Stomach (tissue), 19 donors: ENCODE results near the gene CDYL. TPM values are rescaled to one million over a fixed set of nuclear protein-coding genes. Genes with fewer than 3 reads are reported as not detected.

ENCODE experiments used
- DNase-seq, 2 donors: peaks; one replicate each; pipeline versions ENCODE4 v3.0.0 to v3.0.0-alpha.2; 2013 to 2019
- H3K27ac ChIP-seq, 5 donors: fragments of 200-600 bp in 4 of 5; sonication (generic) in 4 of 5; one replicate each; pipeline ENCODE4 v1.5.1; 2013 to 2019; ENCODE audit warnings: mild to moderate bottlenecking in 1 of 5, moderate library complexity in 1 of 5
- H3K27me3 ChIP-seq, 3 donors: fragments of 200-600 bp; sonication (generic); one replicate each; pipeline ENCODE4 v1.5.1; 2017 to 2019; ENCODE audit warnings: mixed run types in 1 of 3
- H3K36me3 ChIP-seq, 4 donors: fragments of 200-600 bp; sonication (generic); 1 replicate in 3 of 4; 2 replicates in 1 of 4; pipeline ENCODE4 v1.5.1; 2016 to 2019
- H3K4me1 ChIP-seq, 4 donors: fragments of 200-600 bp; sonication (generic); one replicate each; pipeline ENCODE4 v1.5.1; 2016 to 2019
- H3K4me3 ChIP-seq, 4 donors: fragments of 200-600 bp; sonication (generic) in 3 of 4; one replicate each; pipeline ENCODE4 v1.5.1; 2016 to 2019; ENCODE audit warnings: mild to moderate bottlenecking in 1 of 4
- H3K9me3 ChIP-seq, 4 donors: fragments of 200-600 bp; sonication (generic); one replicate each; pipeline ENCODE4 v1.5.1; 2016 to 2019
- EP300 ChIP-seq: sonication (generic); formaldehyde crosslinking; IDR thresholded peaks from one replicate; pipeline ENCODE4 v1.6.1; 2017; ENCODE audit warnings: antibody characterized with exemption
- POLR2A ChIP-seq, 4 donors: fragments of 450-650 bp; IDR thresholded peaks; one replicate each; pipeline ENCODE4 v1.6.1; 2016; ENCODE audit warnings: antibody characterized with exemption in 4 of 4, control low read depth in 2 of 4, mild to moderate bottlenecking in 1 of 4, moderate library complexity in 1 of 4
- POLR2AphosphoS5 ChIP-seq, 3 donors: sonication (generic); formaldehyde crosslinking; IDR thresholded peaks; one replicate each; pipeline ENCODE4 v1.6.1; 2016; ENCODE audit warnings: antibody characterized with exemption in 3 of 3
- WGBS, 5 donors: extraction: QIAGEN DNeasy Blood & Tissue Kit in 3 of 5; methylation state at CpG; one replicate each; pipeline versions ENCODE4 v1.1.5 to v1.1.7; 2013 to 2018; 5-methylcytosine and 5-hydroxymethylcytosine counted together
- intact Hi-C: fragments of 100-400 bp; cut with DNase I; formaldehyde crosslinking; loops from one replicate; pipeline ENCODE4 v1.15.1; 2023; ENCODE audit warnings: low total_unique reads
- long read RNA-seq, 10 donors: transcript quantifications; one replicate each; lab custom pipeline, GENCODE V29; 2026
- polyA plus RNA-seq, 3 donors: library from polyadenylated mRNA; stranded (reverse); fragments of 200-250 nt; gene quantifications; one replicate each; pipeline ENCODE4 v1.2.3, GENCODE V29; 2013
- total RNA-seq, 5 donors: library from RNA; depleted of rRNA; stranded (reverse); fragments of >200 nt; gene quantifications; one replicate each; pipeline versions ENCODE4 v1.1.0 to v1.2.3, GENCODE V29; 2014 to 2016
- TF ChIP-seq, protein P1 (sequence below), 7 experiments: fragments of 450-650 bp in 4 of 7; fragments of 200-600 bp in 3 of 7; sonication (generic) in 3 of 7; IDR thresholded peaks; one replicate each; pipeline ENCODE4 v1.5.1; 2016 to 2019; ENCODE audit warnings: antibody characterized with exemption in 7 of 7, control low read depth in 2 of 7, mild to moderate bottlenecking in 1 of 7
- donor health status: healthy with polysubstance abuse.
- donor health status: Bipolar disorder and iron deficiency.
- donor health status: healthy.

CDYL gene, protein sequence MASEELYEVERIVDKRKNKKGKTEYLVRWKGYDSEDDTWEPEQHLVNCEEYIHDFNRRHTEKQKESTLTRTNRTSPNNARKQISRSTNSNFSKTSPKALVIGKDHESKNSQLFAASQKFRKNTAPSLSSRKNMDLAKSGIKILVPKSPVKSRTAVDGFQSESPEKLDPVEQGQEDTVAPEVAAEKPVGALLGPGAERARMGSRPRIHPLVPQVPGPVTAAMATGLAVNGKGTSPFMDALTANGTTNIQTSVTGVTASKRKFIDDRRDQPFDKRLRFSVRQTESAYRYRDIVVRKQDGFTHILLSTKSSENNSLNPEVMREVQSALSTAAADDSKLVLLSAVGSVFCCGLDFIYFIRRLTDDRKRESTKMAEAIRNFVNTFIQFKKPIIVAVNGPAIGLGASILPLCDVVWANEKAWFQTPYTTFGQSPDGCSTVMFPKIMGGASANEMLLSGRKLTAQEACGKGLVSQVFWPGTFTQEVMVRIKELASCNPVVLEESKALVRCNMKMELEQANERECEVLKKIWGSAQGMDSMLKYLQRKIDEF
- total RNA-seq: 100 to 1,000 TPM in 1 of 5 donors, 10 to 100 TPM in 4; 13.4 to 226 (median 25.2) TPM
- polyA plus RNA-seq: 1 to 10 TPM; 6.2 to 7.7 (median 6.6) TPM
- long read RNA-seq, donor 1: 0 reads
- long read RNA-seq, donor 2: 0 reads
- long read RNA-seq, donor 3: 0 reads
- long read RNA-seq, donor 4: 0 reads
- long read RNA-seq, donor 5, partial matches to known transcripts: 0 of 3 reads
- long read RNA-seq, donor 5, other reads (novel, unspliced or antisense): 0 of 3 reads
- long read RNA-seq, donor 6, transcript CDYL-203 (7 exons, 2,184 nt): major isoform, 5 of 14 reads
- long read RNA-seq, donor 6, partial matches to known transcripts: 9 of 14 reads
- long read RNA-seq, donor 6, other reads (novel, unspliced or antisense): 0 of 14 reads
- long read RNA-seq, donor 7, partial matches to known transcripts: 0 of 4 reads
- long read RNA-seq, donor 7, other reads (novel, unspliced or antisense): 0 of 4 reads
- long read RNA-seq, donor 8, partial matches to known transcripts: 0 of 2 reads
- long read RNA-seq, donor 8, other reads (novel, unspliced or antisense): 0 of 2 reads
- long read RNA-seq, donor 9, partial matches to known transcripts: 14 of 14 reads
- long read RNA-seq, donor 9, other reads (novel, unspliced or antisense): 0 of 14 reads
- long read RNA-seq, donor 10, partial matches to known transcripts: 5 of 6 reads
- long read RNA-seq, donor 10, other reads (novel, unspliced or antisense): 0 of 6 reads

DNA sequence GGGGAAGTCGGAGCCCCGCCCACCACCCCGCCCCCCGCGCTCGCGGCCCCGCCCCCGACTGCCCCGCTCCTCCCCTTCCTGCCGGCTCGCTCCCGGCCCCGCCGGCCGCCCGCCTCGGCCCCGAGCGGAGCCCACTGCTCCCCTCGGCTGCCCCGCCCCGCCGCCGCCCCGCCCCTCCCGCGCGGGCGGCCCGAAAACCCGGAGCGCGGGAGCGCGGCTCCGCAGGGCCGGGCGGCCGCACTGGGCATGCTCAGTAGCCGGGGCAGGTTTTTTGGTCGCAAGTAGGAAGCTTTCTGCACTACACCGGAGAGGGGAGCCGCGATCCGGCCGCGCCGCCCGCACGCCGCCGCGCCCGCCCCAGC, at the start of gene CDYL:
Gene CDYL, plus strand, starts transcription at position 274 of the 362 bp plus-strand sequence. CDS start 380 bp downstream, outside the sequence.
- Histone ChIP-seq H3K27me3 (no peaks in the 10 kb centered on the region), H3K4me3 (peak within 1 kb of the TSS; percentile 67 to 81 (median 72)), H3K36me3 (no peaks in the 10 kb centered on the region), H3K4me1 (peaks cover 6 to 50% (median 20%) of the 10 kb centered on the region in 4 donors), H3K27ac (peak within 1 kb of the TSS; percentile 82 to 96 (median 91)), H3K9me3 (no peaks in the 10 kb centered on the region)
- 0 to 1% (median 1%) methylated on average over 1 to 53 of the region's 55 CpGs for WGBS, 5 donors
- DNase-seq: peak; percentile 92 to 96
- no peak for TF ChIP-seq POLR2A (IDR thresholded peaks at IDR 0.05)
- TF ChIP-seq POLR2AphosphoS5 (IDR thresholded peaks at IDR 0.05): peak; percentile 20 to 59 (median 38)
- intact Hi-C loops: no loop called here

DNA sequence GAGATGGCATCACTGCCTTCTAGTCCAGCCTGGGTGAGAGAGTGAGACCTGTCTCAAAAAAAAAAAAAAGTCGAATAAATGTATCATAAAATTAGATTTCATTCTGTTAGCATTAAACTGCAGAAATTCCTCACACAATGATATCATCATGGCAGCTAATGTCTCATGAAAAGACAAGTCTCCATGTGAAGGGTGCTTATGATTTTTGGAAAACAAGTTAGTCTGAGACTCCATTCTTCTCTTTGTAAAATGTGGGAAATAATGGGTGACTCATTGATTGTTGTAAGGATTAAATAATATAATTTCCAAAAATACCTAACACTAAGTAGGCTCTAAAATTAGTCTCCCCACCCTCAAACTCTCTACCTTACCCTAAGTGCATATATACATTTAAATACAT, 49.6 kb upstream of the CDYL start:
- Histone ChIP-seq H3K36me3 (no peaks in the 10 kb centered on the region), H3K4me3 (no peak overlapping the region), H3K4me1 (peaks cover 0 to 11% (median 0%) of the 10 kb centered on the region in 4 donors), H3K27ac (no peak overlapping the region), H3K27me3 (peaks cover 0 to 5% (median 0%) of the 10 kb centered on the region in 3 donors), H3K9me3 (no peaks in the 10 kb centered on the region)
- 66 to 89% (median 88%) methylated on average over 1 of the region's 1 CpG for WGBS, 5 donors
- DNase-seq: no peak
- intact Hi-C loops: no loop called here
- TF ChIP-seq, protein P1, sequence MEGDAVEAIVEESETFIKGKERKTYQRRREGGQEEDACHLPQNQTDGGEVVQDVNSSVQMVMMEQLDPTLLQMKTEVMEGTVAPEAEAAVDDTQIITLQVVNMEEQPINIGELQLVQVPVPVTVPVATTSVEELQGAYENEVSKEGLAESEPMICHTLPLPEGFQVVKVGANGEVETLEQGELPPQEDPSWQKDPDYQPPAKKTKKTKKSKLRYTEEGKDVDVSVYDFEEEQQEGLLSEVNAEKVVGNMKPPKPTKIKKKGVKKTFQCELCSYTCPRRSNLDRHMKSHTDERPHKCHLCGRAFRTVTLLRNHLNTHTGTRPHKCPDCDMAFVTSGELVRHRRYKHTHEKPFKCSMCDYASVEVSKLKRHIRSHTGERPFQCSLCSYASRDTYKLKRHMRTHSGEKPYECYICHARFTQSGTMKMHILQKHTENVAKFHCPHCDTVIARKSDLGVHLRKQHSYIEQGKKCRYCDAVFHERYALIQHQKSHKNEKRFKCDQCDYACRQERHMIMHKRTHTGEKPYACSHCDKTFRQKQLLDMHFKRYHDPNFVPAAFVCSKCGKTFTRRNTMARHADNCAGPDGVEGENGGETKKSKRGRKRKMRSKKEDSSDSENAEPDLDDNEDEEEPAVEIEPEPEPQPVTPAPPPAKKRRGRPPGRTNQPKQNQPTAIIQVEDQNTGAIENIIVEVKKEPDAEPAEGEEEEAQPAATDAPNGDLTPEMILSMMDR (IDR thresholded peaks at IDR 0.05): no peak
- no peak for TF ChIP-seq POLR2AphosphoS5 (IDR thresholded peaks at IDR 0.05)
- no peak for TF ChIP-seq EP300

DNA sequence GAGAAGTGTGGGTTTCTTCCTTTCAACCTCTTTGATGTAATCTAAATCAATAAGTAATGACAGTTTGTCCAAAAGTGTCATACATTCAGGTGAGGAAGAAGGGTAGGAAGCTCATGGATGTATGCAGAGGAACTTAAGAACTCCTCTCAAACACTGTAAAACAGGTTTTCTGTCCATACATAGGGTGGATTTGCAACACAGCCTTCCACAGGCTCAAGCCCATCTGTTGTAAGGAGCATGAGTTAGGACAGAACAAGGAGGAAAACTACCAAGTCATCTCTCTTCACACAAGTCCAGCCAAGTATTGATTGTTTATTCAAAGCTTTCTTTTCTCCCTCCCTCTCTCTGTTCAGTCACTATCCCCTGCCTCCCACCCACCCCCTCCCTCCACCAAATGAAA, 49.0 kb upstream of the CDYL start:
- H3K36me3 ChIP-seq: no peaks in the 10 kb centered on the region
- H3K9me3 ChIP-seq: no peaks in the 10 kb centered on the region
- no peak for DNase-seq
- peaks cover 0 to 5% (median 0%) of the 10 kb centered on the region in 3 donors for H3K27me3 ChIP-seq
- TF ChIP-seq, protein P1 (IDR thresholded peaks at IDR 0.05): no peak
- TF ChIP-seq EP300: no peak
- no peak for TF ChIP-seq POLR2AphosphoS5 (IDR thresholded peaks at IDR 0.05)
- TF ChIP-seq POLR2A (IDR thresholded peaks at IDR 0.05): no peak
- no peak overlapping the region for H3K4me3 ChIP-seq
- H3K4me1 ChIP-seq: peaks cover 0 to 11% (median 0%) of the 10 kb centered on the region in 4 donors
- no peak overlapping the region for H3K27ac ChIP-seq
- intact Hi-C loops: no loop called here

DNA sequence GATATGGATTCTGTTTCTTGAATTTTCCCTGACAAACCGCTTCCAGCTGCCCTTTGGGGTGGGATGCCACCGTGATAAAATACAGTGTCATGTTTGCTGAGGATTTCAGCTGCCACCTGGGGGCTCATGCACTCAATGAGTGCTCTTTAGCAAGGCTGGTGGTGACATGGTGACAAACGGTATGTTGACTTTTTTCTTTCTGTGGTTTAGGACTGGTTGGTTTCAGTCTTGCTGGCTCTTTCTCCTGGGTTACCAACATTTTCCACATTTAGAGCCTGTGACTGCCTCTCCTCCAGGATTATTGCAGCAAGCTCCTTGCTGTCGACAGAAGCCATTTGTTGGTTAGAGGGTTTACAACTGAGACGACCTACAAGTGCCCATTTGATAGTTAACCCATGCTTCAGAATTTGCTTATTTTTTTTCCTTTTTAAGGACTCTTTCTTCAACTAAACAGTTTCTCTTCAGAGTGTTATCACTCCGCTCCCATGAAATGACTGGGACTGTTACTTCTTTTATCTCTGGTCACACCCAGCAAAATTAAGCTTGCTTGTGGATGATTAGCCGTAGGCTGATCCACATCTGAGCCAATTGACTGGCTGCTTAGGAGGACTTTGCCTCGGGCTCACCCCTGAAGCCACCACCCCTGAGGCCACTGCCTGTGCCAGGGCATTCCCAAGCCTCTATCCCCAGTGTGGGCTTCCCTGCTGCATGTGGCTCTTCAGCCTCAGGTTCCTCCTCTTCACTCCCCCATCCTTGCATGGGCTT, 48.4 kb upstream of the CDYL start:
- Histone ChIP-seq H3K4me1 (peaks cover 0 to 15% (median 4%) of the 10 kb centered on the region in 4 donors), H3K27me3 (peaks cover 0 to 5% (median 0%) of the 10 kb centered on the region in 3 donors), H3K27ac (no peak overlapping the region), H3K4me3 (no peak overlapping the region), H3K9me3 (no peaks in the 10 kb centered on the region), H3K36me3 (no peaks in the 10 kb centered on the region)
- peak in 1 of 2 donors; percentile 41 for DNase-seq
- 15 to 30% (median 23%) methylated on average over 8 of the region's 8 CpGs for WGBS, 5 donors
- intact Hi-C loops: no loop called here
- no peak for TF ChIP-seq POLR2AphosphoS5 (IDR thresholded peaks at IDR 0.05)
- TF ChIP-seq EP300: no peak
- TF ChIP-seq, protein P1 (IDR thresholded peaks at IDR 0.05): no peak
- TF ChIP-seq POLR2A (IDR thresholded peaks at IDR 0.05): no peak
